Peyer's patch (tissue), 4 donors: ENCODE measurements around the gene RALGPS2. TPM values are rescaled to one million over a fixed set of nuclear protein-coding genes. Genes with fewer than 3 reads are reported as not detected.

Source experiments
- DNase-seq, 3 donors: peaks; one replicate each; pipeline ENCODE4 v3.0.0-alpha.2; 2017 to 2019
- H3K27ac ChIP-seq, 4 donors: fragments of 200-600 bp; sonication (generic); one replicate each; pipeline ENCODE4 v1.5.1; 2016 to 2019
- H3K27me3 ChIP-seq, 2 donors: fragments of 200-600 bp; sonication (generic); one replicate each; pipeline ENCODE4 v1.5.1; 2019
- H3K36me3 ChIP-seq, 3 donors: fragments of 200-600 bp; sonication (generic); one replicate each; pipeline ENCODE4 v1.5.1; 2016 to 2019
- H3K4me1 ChIP-seq, 4 donors: fragments of 200-600 bp; sonication (generic); one replicate each; pipeline ENCODE4 v1.5.1; 2016 to 2019
- H3K4me3 ChIP-seq, 4 donors: fragments of 200-600 bp; sonication (generic); 1 replicate in 3 of 4; 2 replicates in 1 of 4; pipeline ENCODE4 v1.5.1; 2016 to 2019; ENCODE audit warnings: mild to moderate bottlenecking in 1 of 4
- H3K9me3 ChIP-seq, 4 donors: fragments of 200-600 bp; sonication (generic); one replicate each; pipeline ENCODE4 v1.5.1; 2016 to 2019; ENCODE audit warnings: mild to moderate bottlenecking in 1 of 4
- CTCF ChIP-seq, 6 experiments: fragments of 450-650 bp in 4 of 6; fragments of 200-600 bp in 2 of 6; sonication (generic) in 1 of 6; IDR thresholded peaks; one replicate each; pipeline ENCODE4 v1.5.1; 2017 to 2019; ENCODE audit warnings: antibody characterized with exemption in 6 of 6, mild to moderate bottlenecking in 3 of 6, moderate library complexity in 1 of 6
- POLR2A ChIP-seq, 2 donors: fragments of 450-650 bp; IDR thresholded peaks; one replicate each; pipeline ENCODE4 v1.5.1; 2017; ENCODE audit warnings: antibody characterized with exemption in 2 of 2, mild to moderate bottlenecking in 2 of 2, moderate library complexity in 2 of 2
- total RNA-seq, 4 donors: library from RNA; depleted of rRNA; stranded (reverse); fragments of >200 nt; gene quantifications; one replicate each; pipeline ENCODE4 v1.1.0, GENCODE V29; 2016

Gene RALGPS2
- total RNA-seq, 4 donors from 2014 or later = 25.8 to 102 (median 40.6) TPM

- Histone ChIP-seq H3K36me3 (no peaks in the 10 kb centered on the region), H3K4me3 (no peak overlapping the region), H3K27me3 (no peaks in the 10 kb centered on the region), H3K9me3 (no peaks in the 10 kb centered on the region), H3K4me1 (no peaks in the 10 kb centered on the region), H3K27ac (no peak overlapping the region)
- TF ChIP-seq CTCF (IDR thresholded peaks at IDR 0.05) = no peak
- no peak for TF ChIP-seq POLR2A (IDR thresholded peaks at IDR 0.05)
- no peak for DNase-seq
Measured at GRCh38 chr1:178784131-178784536, 59.1 kb downstream of the RALGPS2 start.

- Histone ChIP-seq H3K9me3 (no peaks in the 10 kb centered on the region), H3K36me3 (no peaks in the 10 kb centered on the region), H3K27ac (no peak overlapping the region), H3K27me3 (no peaks in the 10 kb centered on the region), H3K4me3 (no peak overlapping the region), H3K4me1 (no peaks in the 10 kb centered on the region)
- TF ChIP-seq POLR2A (IDR thresholded peaks at IDR 0.05) = no peak
- TF ChIP-seq CTCF (IDR thresholded peaks at IDR 0.05) = no peak
- DNase-seq = no peak
Measured at GRCh38 chr1:178792394-178792793, 67.3 kb downstream of the RALGPS2 start.

- H3K9me3 ChIP-seq = no peaks in the 10 kb centered on the region
- no peak overlapping the region for H3K4me3 ChIP-seq
- TF ChIP-seq POLR2A (IDR thresholded peaks at IDR 0.05) (no peak), CTCF (IDR thresholded peaks at IDR 0.05) (no peak)
- H3K36me3 ChIP-seq = peaks cover 0 to 7% (median 0%) of the 10 kb centered on the region in 3 donors
- DNase-seq = no peak
- no peaks in the 10 kb centered on the region for H3K27me3 ChIP-seq
- H3K27ac ChIP-seq = no peak overlapping the region
- no peaks in the 10 kb centered on the region for H3K4me1 ChIP-seq
Measured at GRCh38 chr1:178796013-178796412, 71.0 kb downstream of the RALGPS2 start.

GRCh38 chr1:178797590-178797989, 72.5 kb downstream of the RALGPS2 start:
- no peak for DNase-seq

GRCh38 chr1:178798232-178798861, 73.3 kb downstream of the RALGPS2 start:
- Histone ChIP-seq H3K4me3 (no peak overlapping the region), H3K9me3 (no peaks in the 10 kb centered on the region), H3K27ac (no peak overlapping the region), H3K27me3 (no peaks in the 10 kb centered on the region), H3K36me3 (peaks cover 0 to 7% (median 0%) of the 10 kb centered on the region in 3 donors), H3K4me1 (no peaks in the 10 kb centered on the region)
- no peak for DNase-seq
- TF ChIP-seq CTCF (IDR thresholded peaks at IDR 0.05) (no peak), POLR2A (IDR thresholded peaks at IDR 0.05) (no peak)

More at GRCh38 chr1:178797590-178797989, 72.5 kb downstream of the RALGPS2 start:
- Histone ChIP-seq H3K27me3 (no peaks in the 10 kb centered on the region), H3K27ac (no peak overlapping the region), H3K4me3 (no peak overlapping the region), H3K9me3 (no peaks in the 10 kb centered on the region), H3K36me3 (peaks cover 0 to 7% (median 0%) of the 10 kb centered on the region in 3 donors), H3K4me1 (no peaks in the 10 kb centered on the region)
- TF ChIP-seq POLR2A (IDR thresholded peaks at IDR 0.05) (no peak), CTCF (IDR thresholded peaks at IDR 0.05) (no peak)
